NCI-H1048 (cell line): ENCODE measurements around the gene DHRS4.

Experiments used
- DNase-seq: peaks from one replicate; lab custom pipeline; 2025; lab: John Stamatoyannopoulos, UW

DHRS4 gene

DNA sequence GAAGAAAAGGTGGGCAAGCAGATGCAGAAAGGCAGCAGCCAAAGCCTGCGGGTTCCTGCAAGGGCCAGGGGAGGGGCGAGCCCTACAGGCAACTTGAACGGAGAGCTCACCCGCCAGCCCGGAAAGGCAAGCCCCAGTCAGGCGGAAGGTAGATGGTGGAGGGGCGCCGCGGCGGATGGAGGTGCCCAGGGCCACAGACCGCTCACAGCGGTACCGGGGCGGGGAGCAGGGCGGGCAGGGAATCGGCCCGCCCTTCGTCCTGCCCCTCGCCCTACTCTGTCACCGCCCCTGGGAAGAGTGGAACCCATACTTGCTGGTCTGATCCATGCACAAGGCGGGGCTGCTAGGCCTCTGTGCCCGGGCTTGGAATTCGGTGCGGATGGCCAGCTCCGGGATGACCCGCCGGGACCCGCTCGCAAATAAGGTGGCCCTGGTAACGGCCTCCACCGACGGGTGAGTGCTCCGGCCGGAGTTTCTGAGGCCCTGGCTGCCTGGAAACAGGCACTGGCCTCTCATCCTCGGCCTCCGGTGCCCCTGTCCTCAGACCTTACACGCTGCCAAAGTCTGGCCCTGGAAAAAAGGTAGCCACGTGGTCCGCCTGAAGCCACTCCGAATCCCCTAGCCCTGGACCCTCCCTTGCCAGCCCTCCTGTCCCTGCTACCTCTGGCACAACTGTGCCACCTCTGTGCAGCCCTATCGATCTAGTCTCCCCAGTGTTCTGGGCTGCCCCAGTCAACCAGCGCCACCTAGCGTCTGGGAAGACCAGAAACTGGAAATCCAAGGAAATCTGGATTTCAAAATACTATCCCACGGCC lies at the start of gene DHRS4:
Gene DHRS4 (plus strand): TSS at position 307 of the 815 bp plus-strand sequence. CDS start 19 bp downstream, at position 326.
- peak; percentile 75 for DNase-seq

DNA sequence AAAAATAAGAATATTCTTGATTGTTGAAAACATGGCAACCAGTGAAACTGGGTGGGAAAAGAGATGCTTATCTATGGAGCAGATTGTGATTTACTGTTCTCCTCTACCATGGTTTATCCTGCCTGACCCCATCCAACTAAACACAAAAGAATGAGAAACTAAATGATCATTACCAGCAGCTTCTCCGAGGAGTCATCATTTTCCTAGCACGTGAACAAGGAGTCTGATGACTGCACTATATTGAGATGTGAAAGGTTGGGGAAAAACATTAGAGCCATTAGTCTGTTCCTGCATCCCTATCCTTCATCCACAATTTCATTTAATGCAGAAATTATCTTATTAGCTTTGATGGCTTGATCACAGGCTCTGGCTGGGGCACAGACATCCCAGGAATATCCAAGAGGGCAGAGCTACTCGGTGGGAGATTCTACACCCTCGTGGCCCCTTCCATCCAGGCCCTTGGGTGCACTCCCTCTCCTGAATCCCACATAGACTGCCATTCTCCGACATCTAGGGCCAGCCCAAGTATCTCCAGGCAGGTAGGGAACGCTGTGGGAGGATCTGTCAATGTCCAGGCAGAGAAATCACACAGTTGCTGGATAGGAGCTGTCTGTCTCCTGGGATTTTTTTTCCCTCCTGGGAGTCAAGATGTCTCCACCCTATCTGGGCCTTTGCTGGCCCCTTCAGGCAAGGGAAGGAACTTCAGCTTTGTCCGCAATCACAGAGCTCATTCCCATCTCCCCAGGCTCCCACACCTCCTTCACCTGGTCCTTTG lies 43.3 kb upstream of the DHRS4 start:
- DNase-seq, result no peak

DNA sequence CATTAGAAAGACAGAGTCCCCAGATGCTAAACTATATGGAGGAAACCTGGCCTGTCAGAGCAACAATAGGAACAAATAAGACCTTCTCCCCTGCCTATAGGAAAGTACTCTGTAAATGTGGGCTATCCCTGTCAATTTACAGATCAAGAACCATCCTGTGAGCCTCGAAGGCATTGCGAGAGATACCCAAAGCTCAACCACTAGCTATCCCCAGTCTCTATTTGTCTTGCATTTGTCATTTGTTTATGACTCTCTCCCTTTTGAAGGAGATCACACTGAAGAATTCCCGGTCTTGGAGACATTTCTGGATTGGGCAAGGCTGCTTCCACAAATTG lies 42.7 kb upstream of the DHRS4 start:
- no peak for DNase-seq

DNA sequence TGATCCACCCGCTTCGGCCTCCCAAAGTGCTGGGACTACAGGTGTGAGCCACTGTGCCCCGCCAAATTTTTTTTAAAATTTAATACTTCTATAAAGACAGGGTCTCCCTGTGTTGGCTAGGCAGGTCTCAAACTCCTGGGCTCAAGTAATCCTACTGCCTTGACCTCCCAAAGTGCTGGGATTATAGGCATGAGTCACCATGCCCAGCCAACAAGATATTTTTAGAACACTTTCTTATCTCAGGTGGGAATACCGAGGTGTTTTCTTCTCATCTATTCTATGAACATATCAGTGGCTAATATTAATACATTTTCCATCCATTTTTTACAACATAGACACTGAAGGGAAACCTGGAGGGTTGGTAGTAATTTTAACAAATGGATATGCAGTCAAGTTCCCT lies 38.0 kb upstream of the DHRS4 start:
- DNase-seq, result no peak

DNA sequence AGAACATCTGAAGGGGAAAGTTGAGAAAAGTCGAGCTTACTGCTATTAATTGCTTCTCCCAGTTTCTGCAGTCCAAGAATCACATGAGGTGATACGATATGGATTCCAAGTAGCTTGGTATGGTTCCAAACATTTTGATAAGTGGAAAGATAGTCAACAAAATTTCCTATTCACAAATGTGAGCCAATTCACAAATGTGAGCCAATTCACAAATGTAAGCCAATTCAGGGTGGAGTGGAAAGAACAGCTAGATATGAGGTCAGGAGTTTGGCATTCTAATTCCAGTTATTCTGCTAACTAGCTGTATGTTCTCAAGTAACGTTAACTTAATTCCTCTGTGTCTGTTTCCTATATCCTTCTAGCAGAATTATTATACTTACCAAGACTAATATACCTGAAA lies 37.6 kb upstream of the DHRS4 start:
- no peak for DNase-seq

DNA sequence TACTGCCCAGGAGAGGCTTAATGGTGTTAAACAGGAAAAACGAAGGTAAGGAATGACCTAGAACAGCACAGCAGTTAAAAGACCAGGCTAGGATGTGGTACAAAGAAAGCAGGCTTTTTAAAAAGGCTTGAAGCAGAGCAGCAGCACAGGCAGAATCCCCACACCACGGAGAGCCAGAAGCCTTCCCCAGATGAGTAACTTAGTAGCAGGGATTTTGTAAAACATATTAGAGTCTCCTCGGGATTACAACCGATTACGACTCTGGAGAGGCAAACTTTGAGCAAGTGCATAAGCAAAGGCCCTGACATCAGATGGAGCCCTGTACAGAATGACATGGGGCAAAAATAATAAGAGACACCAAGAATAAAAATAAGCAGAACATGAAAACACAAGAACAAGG lies 37.1 kb upstream of the DHRS4 start:
- no peak for DNase-seq

DNA sequence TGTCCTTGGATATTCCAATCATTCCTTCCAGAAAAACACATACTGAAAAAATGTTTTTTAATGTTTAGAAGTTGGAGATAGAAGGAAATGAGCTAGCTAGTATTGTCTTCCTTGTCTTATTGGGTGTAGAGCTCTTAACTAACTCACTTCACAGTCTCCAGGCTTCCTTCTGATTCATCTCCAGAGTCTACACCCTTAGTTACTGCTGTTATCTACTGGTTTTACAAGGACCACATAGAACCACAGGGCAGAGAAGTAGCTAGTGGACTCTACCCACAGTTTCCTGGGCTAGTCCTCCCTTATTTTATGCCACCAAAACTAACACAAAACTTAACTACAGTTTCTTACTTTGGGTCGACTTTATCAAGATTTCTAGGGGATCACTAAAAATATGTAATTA lies 31.0 kb upstream of the DHRS4 start:
- no peak for DNase-seq

DNA sequence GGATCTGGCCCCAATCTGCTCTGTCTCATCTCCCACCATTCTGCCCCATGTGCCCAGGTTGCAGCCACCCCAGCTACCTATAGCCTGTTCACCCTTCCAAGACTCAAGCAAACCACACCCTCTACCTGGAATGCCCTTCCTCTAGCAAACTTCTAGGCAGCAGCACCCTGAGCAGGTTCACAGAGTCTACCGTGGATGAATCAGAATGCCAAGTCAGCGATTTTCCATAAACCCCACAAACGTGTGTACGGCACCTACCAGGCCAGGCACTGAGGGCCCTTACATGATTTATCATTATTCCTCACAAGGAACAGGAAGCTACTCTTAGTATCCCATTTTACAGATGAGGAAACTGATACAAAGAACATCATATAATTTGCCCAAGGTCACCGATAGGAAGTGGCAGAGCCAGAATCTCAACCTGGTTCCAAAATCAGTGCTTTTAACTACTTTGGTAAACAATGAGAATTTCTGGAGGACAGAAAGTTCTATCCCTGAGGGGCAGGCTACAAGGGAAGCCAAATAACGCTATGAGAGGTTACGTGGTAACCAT lies 28.0 kb upstream of the DHRS4 start:
- DNase-seq, result no peak

DNA sequence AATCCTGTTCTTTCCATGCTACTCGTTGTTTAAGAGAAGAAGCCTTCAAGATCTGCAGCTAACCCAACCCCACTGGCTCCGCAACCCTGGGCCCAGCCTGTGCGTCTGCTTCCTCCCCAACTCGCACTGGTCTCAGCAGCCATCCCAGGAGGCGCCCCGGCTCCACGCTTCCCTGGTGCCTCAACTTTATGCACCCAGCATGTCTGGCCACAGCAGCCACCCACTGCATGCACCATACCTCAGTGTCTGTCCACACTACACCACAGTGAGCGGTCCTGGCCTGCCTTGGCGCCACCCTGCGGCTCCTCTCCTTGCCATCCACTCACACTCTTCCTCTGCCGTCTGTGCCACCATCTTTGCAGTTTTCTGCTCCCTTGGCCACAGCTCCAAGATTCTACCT lies 27.0 kb upstream of the DHRS4 start:
- DNase-seq, result no peak

DNA sequence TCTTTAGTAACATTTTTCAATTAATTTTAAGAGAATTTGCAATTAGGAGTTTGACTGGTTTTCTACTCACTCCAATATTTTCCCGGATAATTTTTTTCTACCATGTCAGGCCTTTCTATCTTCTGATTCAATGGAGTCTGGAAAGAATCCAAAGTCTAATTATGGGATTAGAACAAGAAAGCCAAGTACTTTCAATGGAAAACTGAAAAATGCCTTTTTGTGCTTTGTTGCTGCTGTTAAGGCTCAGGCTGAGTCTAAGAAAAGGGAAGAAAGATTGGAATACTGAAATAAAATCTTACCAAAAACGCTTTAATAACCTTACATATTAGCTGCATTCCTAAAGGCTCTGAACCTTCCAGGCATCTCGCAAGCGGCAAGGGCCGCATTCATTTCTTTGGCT lies 24.4 kb upstream of the DHRS4 start:
- DNase-seq, result no peak

DNA sequence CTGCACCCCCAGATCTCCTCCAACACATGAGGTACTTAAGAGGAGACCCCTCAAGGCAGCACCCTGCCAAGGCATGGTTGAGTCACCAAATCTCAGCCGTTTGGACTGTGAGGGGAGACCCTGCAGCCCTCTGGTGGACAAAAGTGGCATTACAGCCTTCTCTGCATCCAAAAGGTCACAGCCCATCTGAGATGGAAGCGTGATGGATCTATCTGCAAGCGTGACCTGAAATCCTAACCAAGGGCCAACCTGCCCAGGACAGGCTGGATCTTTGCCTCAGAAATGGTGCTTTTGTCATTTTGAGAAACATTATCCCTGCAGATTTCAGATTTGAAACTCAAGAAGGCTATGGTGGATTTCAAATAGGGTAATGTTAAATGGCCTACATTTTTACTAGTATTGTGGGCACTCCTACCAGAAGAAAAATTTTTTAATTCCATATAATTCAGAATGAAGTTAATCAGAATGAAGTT lies 23.7 kb upstream of the DHRS4 start:
- DNase-seq, result peak; percentile 30

DNA sequence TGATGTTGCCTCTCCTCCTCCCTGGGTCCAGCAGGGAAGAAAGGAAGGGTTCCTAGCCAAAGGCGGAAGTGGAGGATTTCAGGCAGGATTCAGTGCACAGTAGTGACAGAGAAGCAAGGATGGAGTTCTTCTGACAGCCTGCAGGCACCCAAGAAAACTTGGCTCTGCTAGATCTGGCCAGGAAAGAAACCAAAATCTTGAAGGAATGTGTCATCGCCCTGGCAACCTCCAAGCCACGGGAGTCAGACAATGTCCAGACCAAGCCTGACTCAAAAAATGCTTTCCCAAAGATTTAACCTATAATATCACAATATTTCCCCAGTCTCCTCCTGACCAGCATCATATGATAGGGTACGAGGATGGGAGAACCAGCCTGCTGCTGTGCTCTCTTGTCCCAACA lies 22.8 kb upstream of the DHRS4 start:
- no peak for DNase-seq

DNA sequence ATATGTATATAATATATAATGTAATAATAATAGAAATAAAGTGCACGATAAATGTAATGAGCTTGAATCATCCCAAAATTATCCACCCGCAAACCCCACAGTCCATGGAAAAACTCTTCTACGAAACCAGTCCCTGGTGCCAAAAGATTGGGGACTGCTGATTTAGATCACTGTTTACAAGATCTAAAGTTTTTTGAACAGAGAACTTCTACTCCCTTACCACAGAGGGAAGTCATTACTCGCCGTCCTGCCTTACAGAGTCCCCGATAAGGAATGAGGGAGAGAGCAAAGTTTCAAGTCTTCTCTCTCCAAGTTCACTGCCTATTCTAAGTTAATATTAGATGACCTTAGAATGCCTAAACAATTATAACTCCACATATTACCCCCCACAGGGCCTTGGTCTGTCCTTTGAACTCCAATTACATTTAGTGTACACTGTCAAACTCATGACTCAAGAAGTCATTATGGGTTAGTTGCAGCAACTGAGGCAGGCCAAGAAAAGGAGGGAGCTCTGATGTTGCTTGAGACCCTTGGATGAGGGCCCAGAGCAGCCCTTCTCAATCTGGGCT lies 21.8 kb upstream of the DHRS4 start:
- DNase-seq, result no peak

DNA sequence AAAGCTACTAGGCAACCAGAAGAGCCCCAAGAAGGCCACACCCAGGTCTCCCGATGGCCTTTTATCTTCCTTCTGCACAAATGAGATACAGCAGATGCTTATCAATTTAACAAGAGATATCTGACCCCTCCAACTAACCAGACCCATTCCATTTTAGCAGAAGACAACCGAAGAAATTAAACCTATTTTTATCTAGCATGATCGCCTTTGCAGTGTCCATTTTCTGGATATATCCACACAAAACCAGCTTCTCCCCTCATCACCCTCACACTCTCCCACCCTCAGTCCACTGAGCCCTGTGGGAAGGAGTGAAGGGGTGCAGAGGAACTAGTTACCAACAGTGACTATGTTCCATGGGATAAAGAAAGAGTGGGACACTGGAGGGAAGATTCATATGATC lies 20.9 kb upstream of the DHRS4 start:
- no peak for DNase-seq

DNA sequence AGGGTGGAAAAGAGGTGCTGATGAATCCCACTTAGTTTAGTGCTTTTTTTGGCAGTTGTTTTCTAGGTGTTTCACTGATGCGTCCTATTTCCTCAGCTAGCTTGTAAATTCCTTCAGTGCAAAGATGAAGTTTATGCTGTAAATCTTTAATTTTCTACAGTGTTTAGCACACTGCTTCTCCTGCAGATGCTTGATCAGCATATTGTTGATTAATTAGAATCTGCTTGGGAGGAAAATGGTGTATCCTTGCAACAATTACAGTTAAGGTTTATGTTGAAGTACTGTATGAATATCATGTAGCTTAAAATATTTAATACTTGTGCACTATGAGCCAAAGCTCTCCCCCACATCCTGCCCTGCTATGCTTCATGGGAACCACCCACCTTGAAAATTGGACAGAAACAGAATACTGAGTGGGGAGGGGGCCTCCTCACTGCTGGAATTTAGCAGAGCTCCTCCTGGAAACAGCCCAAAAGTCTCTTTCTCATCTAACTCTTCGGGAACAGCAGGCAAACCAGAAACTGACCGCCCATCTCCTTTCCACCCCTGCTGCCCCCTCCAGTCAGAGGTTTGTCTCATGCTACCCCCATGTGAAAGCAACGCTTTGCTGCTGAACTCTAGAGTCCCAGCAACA lies 20.3 kb upstream of the DHRS4 start:
- no peak for DNase-seq

DNA sequence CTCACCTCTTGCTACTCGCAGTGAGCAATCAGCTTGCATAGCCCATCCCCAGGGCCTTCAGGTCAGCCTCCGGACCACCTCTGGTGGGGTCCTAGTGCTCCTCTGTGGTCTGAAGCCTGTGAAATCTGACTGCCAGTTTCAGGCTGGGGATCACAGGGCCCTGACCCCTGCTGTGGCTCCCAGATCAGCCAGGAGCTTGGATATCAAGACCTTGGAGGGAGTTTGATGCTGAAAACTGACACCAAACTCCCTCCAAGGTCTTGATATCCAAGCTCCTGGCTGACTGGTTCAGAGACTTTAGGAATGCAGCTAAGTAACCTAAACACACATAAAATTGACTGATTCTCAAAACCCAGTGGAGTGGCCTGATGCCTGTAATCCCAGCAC lies 19.8 kb upstream of the DHRS4 start:
- DNase-seq, result no peak

DNA sequence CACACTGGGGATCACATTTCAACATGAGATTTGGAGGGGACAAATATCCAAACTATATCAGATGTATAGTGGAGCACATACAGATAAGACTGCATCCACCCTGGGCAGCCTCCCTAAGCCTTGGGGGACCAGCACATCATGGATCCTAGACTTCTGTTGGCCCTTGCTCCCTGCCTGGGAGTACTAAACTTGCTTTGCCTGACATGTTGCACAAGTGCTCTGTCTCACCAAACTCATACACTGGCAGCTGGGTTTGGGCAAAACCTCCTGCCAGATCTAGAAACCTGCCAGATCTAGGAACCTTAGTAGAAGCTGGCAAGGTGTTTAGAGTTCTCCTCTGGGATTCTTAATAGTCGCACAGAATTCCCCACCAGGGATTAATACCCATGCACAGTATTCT lies 18.4 kb upstream of the DHRS4 start:
- no peak for DNase-seq

DNA sequence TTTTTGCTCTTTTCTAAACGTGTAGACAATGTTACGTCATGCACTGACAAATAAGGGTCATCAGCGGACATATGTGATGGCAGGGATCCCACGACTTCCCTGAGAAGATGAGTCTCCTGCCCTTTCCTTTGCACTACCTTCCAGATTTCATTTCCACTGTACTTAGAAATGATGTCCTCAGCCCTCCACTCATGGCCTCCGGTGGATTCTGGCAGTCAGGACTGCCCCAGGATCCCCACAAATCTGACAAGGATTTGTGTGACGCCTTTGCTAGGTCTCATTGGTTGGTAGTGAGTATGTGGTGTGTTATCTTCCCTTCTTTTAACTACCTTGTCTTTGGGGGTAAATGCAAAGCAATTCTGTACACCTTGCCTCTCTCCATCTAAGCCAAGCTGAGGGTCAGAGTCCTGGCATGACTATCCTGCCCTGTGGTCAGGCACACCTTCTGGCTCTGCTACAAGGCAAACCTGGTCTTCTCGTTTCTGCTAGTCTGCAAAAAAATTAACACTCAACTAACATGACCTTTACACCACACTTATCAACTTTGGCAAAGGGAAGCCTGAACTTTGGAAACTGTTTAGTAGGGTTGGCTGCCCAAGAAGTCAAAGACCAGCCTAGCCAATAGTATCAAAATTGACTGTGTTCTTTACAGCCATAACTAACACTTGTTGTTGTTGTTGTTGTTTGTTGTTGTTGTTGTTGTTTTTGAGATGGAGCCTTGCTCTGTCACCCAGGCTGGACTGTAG lies 17.3 kb upstream of the DHRS4 start:
- no peak for DNase-seq

DNA sequence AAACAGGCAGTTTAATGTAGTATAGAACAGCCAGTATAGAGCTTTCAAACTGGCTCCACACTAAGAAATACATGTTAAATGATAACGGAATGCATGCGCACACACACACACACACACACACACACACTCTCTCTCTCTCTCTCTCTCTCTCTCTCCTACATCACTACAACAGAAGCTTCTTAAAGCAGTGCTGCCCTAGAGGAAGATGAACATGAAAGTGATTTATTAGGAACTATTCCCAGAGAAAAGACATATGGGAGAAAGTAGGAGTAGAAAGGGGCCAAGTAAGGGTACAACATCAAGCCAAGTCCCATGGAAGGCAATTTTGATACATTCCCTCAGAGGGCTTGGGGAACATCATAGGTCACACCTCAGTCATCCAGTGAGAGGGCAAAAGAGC lies 16.4 kb upstream of the DHRS4 start:
- no peak for DNase-seq

DNA sequence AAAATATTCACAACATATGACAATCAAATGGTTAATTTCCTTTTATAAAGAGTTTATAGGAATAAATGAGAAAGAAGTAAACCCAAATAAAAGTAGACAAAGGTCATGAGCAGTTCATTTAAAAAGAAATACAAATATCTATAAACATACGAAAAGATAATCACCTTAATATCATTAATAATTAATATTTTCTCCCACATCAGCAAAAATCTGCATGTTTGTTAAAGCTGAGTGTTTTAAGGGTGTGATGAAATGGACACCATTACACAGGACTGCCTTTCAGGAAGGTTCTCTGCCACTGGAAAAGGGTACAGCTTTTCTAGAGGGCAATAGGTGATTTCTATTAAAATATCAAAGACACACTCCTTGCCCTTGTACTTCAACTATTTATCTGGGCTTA lies 14.7 kb upstream of the DHRS4 start:
- no peak for DNase-seq

DNA sequence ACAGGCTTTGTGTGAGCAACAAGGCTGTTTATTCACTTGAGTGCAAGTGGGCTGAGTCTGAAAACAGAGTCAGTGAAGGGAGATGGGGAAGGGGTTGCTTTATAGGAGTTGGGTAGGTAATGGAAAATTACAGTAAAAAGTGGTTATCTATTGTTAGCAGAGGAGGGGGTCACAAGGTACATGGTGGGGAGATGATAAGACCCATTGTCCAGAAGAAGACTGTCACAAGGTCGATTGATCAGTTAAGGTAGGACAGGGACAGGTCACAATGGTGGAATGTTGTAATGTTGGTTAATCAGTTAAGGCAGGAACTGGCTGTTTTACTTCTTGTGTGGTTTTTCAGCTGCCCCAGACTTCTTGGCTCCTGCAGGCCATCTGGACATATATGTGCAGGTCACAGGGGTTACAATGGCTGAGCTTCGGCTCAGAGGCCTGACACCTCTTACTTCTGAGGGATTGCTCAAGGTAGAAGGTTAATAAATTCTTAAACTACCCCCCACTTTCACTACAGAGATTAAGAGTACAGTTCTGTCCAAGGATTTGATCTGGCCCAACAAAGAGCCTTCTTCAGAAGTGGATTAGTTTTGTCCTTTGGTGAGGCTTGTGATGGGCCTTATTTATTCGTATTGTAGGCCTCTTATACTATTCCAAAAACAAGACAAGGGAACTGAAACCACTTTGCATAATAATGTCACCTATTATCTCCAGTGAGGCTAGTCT lies 13.8 kb upstream of the DHRS4 start:
- no peak for DNase-seq
